OCI-LY3 (cell line): Measurements from ENCODE around the gene C6orf118.

Experiments
- EZH2phosphoT487 ChIP-seq: fragments of 200-600 bp; shearing (Covaris generic); IDR thresholded peaks from 2 replicates; pipeline ENCODE4 v1.6.1; 2018; ENCODE audit warnings: antibody characterized with exemption, mixed run types, low read depth
- TF ChIP-seq, protein P1 (sequence below): fragments of 200-600, 300-600 bp; sonication (generic); IDR thresholded peaks from 2 replicates; pipeline ENCODE4 v1.5.1; 2014; ENCODE audit warnings: antibody characterized with exemption, low read length, low read depth

DNA sequence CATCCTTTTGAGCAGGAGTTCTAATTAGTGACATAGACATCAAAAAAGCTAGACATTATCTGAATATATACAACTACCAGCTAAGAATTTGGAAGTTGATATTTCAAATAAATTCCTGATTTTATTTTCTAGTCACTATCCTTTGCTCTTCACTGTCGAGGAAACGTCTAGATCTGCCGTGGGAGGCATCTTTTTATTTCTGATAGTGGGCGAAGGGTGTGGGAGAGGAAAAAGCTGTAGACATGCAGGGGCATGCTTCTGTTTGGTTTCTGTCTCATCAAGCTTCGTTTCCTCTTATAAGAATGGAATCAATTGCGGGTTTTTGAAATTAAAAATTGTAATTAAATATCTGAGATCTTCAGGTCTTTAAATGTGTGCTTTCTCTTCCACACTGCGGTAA lies 16.2 kb upstream of the C6orf118 start:
- TF ChIP-seq, protein P1, sequence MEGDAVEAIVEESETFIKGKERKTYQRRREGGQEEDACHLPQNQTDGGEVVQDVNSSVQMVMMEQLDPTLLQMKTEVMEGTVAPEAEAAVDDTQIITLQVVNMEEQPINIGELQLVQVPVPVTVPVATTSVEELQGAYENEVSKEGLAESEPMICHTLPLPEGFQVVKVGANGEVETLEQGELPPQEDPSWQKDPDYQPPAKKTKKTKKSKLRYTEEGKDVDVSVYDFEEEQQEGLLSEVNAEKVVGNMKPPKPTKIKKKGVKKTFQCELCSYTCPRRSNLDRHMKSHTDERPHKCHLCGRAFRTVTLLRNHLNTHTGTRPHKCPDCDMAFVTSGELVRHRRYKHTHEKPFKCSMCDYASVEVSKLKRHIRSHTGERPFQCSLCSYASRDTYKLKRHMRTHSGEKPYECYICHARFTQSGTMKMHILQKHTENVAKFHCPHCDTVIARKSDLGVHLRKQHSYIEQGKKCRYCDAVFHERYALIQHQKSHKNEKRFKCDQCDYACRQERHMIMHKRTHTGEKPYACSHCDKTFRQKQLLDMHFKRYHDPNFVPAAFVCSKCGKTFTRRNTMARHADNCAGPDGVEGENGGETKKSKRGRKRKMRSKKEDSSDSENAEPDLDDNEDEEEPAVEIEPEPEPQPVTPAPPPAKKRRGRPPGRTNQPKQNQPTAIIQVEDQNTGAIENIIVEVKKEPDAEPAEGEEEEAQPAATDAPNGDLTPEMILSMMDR = no peak
- TF ChIP-seq EZH2phosphoT487 = no peak
